ENCODE data around the gene ADAMTSL1. TPM values are rescaled to one million over a fixed set of nuclear protein-coding genes. Genes with fewer than 3 reads are reported as not detected.

ADAMTSL1 gene
- total and polyA plus RNA-seq, 2 of the 13 experiments (the other 11 are each of a cell fraction or from before 2014, with no cell fraction given) = not detected

GRCh38 chr9:18692962-18693361 is 219.0 kb downstream of the ADAMTSL1 start:
- in situ Hi-C loops (cut with HindIII; ENCODE audit: extremely low pct_ligation_motif_present, low pct_unique_long_range_greater_than_20kb) = no loop called here
- ChIA-PET CTCF (ENCODE audit: low intra/inter-chr PET ratio, low total read pairs) (no interaction called here), POLR2A (no interaction called here)
- Histone ChIP-seq H3K36me3 (replicated peaks in 1 of 2; ENCODE audit: control insufficient read depth in 1 of 2, insufficient read depth in 2 of 2, low read length in 2 of 2) (no peaks in the 10 kb centered on the region), H2AFZ (ENCODE audit: low read length) (no peak overlapping the region), H3K4me1 (ENCODE audit: insufficient read depth, low read length) (no peaks in the 10 kb centered on the region), H4K20me1 (ENCODE audit: insufficient read depth, low read length) (no peaks in the 10 kb centered on the region), H3K9me3 (ENCODE audit: low read length) (peaks cover 17% of the 10 kb centered on the region), H3K9ac (ENCODE audit: insufficient read depth, low read depth, low read length) (no peak overlapping the region), H3K27me3 (ENCODE audit: control insufficient read depth in 1 of 2, insufficient read depth in 2 of 2, low read length in 2 of 2) (no peaks in the 10 kb centered on the region), H3K79me2 (ENCODE audit: insufficient read depth, low read length) (no peaks in the 10 kb centered on the region), H3K4me2 (ENCODE audit: low read depth, low read length) (no peak overlapping the region), H3K4me3 (replicated peaks in 1 of 3; ENCODE audit: insufficient read depth in 1 of 3, low read depth in 2 of 3, low read length in 3 of 3) (no peak overlapping the region), H3K27ac (ENCODE audit: extremely low read length, insufficient read depth, low read length) (no peak overlapping the region)
- FAIRE-seq (no peak), ATAC-seq (no peak), DNase-seq (ENCODE audit: low spot score) (no peak)
- no TSS peak for BruUV-seq (replicated peaks)
- intact Hi-C loops (cut with micrococcal nuclease; ENCODE audit: unreplicated experiment) = no loop called here
- TF ChIP-seq CENPX (CRISPR knock-in tag; IDR thresholded peaks at IDR 0.05) (no peak), THAP9 (CRISPR knock-in tag; IDR thresholded peaks at IDR 0.05; ENCODE audit: borderline replicate concordance) (no peak), FLYWCH1 (CRISPR knock-in tag; IDR thresholded peaks at IDR 0.05) (no peak), ZBTB21 (CRISPR knock-in tag; IDR thresholded peaks at IDR 0.05) (no peak), ZNF549 (CRISPR knock-in tag; IDR thresholded peaks at IDR 0.05) (no peak), TOPORS (CRISPR knock-in tag; IDR thresholded peaks at IDR 0.05) (no peak), JUNB (CRISPR knock-in tag; IDR thresholded peaks at IDR 0.05; ENCODE audit: borderline replicate concordance) (no peak)
- TF ChIP-seq, protein P1, sequence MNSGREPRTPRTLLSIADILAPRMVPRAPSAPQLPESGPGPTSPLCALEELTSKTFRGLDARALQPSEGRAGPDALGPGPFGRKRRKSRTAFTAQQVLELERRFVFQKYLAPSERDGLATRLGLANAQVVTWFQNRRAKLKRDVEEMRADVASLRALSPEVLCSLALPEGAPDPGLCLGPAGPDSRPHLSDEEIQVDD (CRISPR knock-in tag; IDR thresholded peaks at IDR 0.05; ENCODE audit: borderline replicate concordance) = no peak
- 0% methylated on average over 3 of the region's 3 CpGs for WGBS (ENCODE audit: low lambda C conversion rate)

Measured in HepG2 (cell line).